HG02798 (cell line): Measurements from ENCODE around the gene TMEM101.
"Not testable (repeated sequence)": the region's sequence is repeated elsewhere in the genome, so short reads cannot be mapped to it uniquely, and the experiment has no call there.

Experiments used
- ATAC-seq: cut with Tn5 transposase; IDR thresholded peaks from one replicate; pipeline ENCODE4 v1.9.1; 2021; ENCODE audit warnings: mild to moderate bottlenecking; ENCODE audit not compliant: unreplicated experiment, poor library complexity

Gene TMEM101

GRCh38 chr17:44024853-44025252 is 10.1 kb upstream of the TMEM101 start:
- no peak for ATAC-seq

GRCh38 chr17:44024271-44024663 is 9.5 kb upstream of the TMEM101 start:
- no peak for ATAC-seq

- ATAC-seq, result no peak
Observed at GRCh38 chr17:44023545-44024270, 8.9 kb upstream of the TMEM101 start.

GRCh38 chr17:44022246-44022645 is 7.5 kb upstream of the TMEM101 start:
- no peak for ATAC-seq

- not testable (repeated sequence) for ATAC-seq
Observed at GRCh38 chr17:44021227-44021626, 6.5 kb upstream of the TMEM101 start.

GRCh38 chr17:44014133-44014436 is 678 bp downstream of the TMEM101 start:
- ATAC-seq, result no peak

- no peak for ATAC-seq
Observed at GRCh38 chr17:44012874-44013273, 1.9 kb downstream of the TMEM101 start.

- ATAC-seq, result no peak
Observed at GRCh38 chr17:44012391-44012790, 2.4 kb downstream of the TMEM101 start.

GRCh38 chr17:44011876-44012275 is 2.9 kb downstream of the TMEM101 start:
- ATAC-seq, result no peak

GRCh38 chr17:44010966-44011647 is 3.7 kb downstream of the TMEM101 start:
- ATAC-seq, result no peak

GRCh38 chr17:44008205-44008909 is 6.4 kb downstream of the TMEM101 start:
- no peak for ATAC-seq

- no peak for ATAC-seq
Observed at GRCh38 chr17:44007346-44008204, 7.2 kb downstream of the TMEM101 start.

GRCh38 chr17:44006598-44007345 is 8.0 kb downstream of the TMEM101 start:
- ATAC-seq, result peak; percentile 74

GRCh38 chr17:44006272-44006597 is 8.5 kb downstream of the TMEM101 start:
- ATAC-seq, result no peak

GRCh38 chr17:44005527-44006271 is 9.1 kb downstream of the TMEM101 start:
- ATAC-seq, result no peak

GRCh38 chr17:44004761-44005526 is 9.8 kb downstream of the TMEM101 start:
- ATAC-seq, result no peak

- no peak for ATAC-seq
Observed at GRCh38 chr17:44004077-44004760, 10.5 kb downstream of the TMEM101 start, which contains the start of gene NAGS. TSS of gene NAGS (plus strand) at chr17:44004622. CDS start at chr17:44004664, 42 bp downstream.
